A673 (cell line): ENCODE results near the gene PILRB. TPM values are rescaled to one million over a fixed set of nuclear protein-coding genes. Genes with fewer than 3 reads are reported as not detected.
"Not testable (repeated sequence)": the region's sequence is repeated elsewhere in the genome, so short reads cannot be mapped to it uniquely, and the experiment has no call there.

Experiments used
- BruUV-seq: library from RNA; stranded (reverse); fragments of 400-500 nt; replicated peaks from 2 replicates; lab custom pipeline; 2021; lab: Mats Ljungman, UMichigan
- CTCF ChIA-PET: fragments of 300-600 bp; sonication (Branson Sonifier 250); formaldehyde crosslinking; loops from one replicate; lab custom pipeline; 2022; ENCODE audit warnings: antibody characterized with exemption; lab: Charles Lee
- POLR2A ChIA-PET: fragments of 300-600 bp; sonication (Branson Sonifier 250); formaldehyde crosslinking; loops from one replicate; lab custom pipeline; 2022; ENCODE audit warnings: antibody characterized with exemption; ENCODE audit not compliant: low non-redundant PET; lab: Charles Lee
- DNase-seq: peaks from one replicate; pipeline ENCODE4 v3.0.0-alpha.2; 2015; ENCODE audit warnings: low spot score
- H3K27ac ChIP-seq: fragments of 200-600 bp; sonication (generic); 2 replicates; pipeline ENCODE4 v1.5.1; 2016; ENCODE audit warnings: mixed run types, low read depth, mild to moderate bottlenecking, mixed read lengths, antibody characterized with exemption, low read length; ENCODE audit not compliant: poor library complexity, severe bottlenecking
- H3K27me3 ChIP-seq: fragments of 200-600 bp; sonication (generic); replicated peaks from 2 replicates; pipeline ENCODE4 v1.6.1; 2017; ENCODE audit warnings: mixed run types, low read depth, mild to moderate bottlenecking, mixed read lengths, antibody characterized with exemption, low read length; ENCODE audit not compliant: insufficient read depth, poor library complexity
- H3K36me3 ChIP-seq: fragments of 200-600 bp; sonication (generic); 2 replicates; pipeline ENCODE4 v1.6.1; 2016; ENCODE audit warnings: mixed run types, mild to moderate bottlenecking, mixed read lengths, antibody characterized with exemption, low read length; ENCODE audit not compliant: insufficient read depth, poor library complexity, severe bottlenecking
- H3K4me1 ChIP-seq: fragments of 200-600 bp; sonication (generic); 2 replicates; pipeline ENCODE4 v1.6.1; 2017; ENCODE audit warnings: mixed run types, mild to moderate bottlenecking, mixed read lengths, antibody characterized with exemption, low read length; ENCODE audit not compliant: insufficient read depth, poor library complexity, severe bottlenecking
- H3K4me3 ChIP-seq: fragments of 200-600 bp; sonication (generic); 2 replicates; pipeline ENCODE4 v1.5.1; 2016; ENCODE audit warnings: low read depth, mixed run types, mild to moderate bottlenecking, mixed read lengths, low read length; ENCODE audit not compliant: poor library complexity, severe bottlenecking
- H3K9me3 ChIP-seq: fragments of 200-600 bp; sonication (generic); 2 replicates; pipeline ENCODE4 v1.6.1; 2016; ENCODE audit warnings: mixed run types, low read depth, mild to moderate bottlenecking, mixed read lengths, antibody characterized with exemption, low read length; ENCODE audit not compliant: poor library complexity, severe bottlenecking
- EZH2 ChIP-seq: fragments of 200-600 bp; sonication (generic); IDR thresholded peaks from 2 replicates; pipeline ENCODE4 v1.6.1; 2017; ENCODE audit warnings: borderline replicate concordance, low read depth, mild to moderate bottlenecking, mixed read lengths, antibody characterized with exemption, low read length; ENCODE audit not compliant: poor library complexity, severe bottlenecking
- intact Hi-C: fragments of 100-400 bp; cut with micrococcal nuclease; formaldehyde crosslinking; loops from one replicate; pipeline ENCODE4 v1.10.0; 2022; ENCODE audit not compliant: unreplicated experiment
- total RNA-seq: library from RNA; stranded (reverse); gene quantifications from 2 replicates; pipeline ENCODE4 v1.2.3, GENCODE V29; 2021
- TF ChIP-seq, protein P1 (sequence below): fragments of 300-800, 200-600 bp; sonication (generic); conservative IDR thresholded peaks from 2 replicates; pipeline ENCODE4 v1.5.1; 2017; ENCODE audit warnings: low read depth, mild to moderate bottlenecking, antibody characterized with exemption, low read length, moderate library complexity, mixed read lengths

The PILRB gene
- total RNA-seq, 1 experiment from 2014 or later, result 26.5 TPM

DNA sequence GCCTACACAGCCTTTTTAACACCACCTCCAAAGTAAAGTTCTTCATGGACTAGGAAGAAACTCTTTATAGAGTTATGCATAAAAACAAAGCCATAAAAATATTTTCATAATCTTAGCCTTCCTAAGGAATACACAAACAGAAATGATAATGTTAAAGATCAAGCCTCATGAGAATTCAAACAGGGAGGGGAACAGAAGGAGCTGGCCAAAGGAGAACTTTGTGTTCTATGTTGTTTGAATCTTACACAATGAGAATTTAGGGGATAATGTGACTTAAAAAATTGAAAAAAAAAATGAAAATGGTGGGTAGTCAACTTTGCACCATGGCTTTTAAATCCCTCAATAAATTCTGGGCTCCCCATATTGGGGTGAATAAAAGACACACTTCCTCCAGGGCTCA is 9.1 kb upstream of the PILRB start:
- POLR2A ChIA-PET, result no interaction called here

DNA sequence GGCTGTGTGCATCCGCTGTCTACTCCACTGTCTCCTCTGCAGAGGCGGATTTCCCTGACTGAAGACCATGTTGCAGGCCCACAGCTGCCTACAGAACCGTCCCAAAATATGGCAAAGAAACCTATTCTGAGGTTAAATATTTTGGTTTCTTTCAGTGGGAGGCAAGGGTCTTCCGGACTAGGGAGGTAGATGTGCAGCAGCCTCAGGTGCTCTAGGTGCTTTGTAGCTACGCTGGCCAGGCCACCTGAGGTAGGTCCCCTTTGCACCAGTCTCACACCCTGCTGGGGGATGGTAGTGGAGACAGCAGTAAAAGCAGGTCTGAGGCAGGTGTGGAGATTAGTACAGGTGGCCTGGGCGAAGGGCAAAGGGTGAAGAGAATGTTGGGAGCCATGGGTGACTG is 8.2 kb upstream of the PILRB start:
- DNase-seq, result no peak
- H3K36me3 ChIP-seq, result peaks cover 57% of the 10 kb centered on the region
- intact Hi-C loops, result no loop called here

More for the DNA sequence above, 9.1 kb upstream of the PILRB start:
- CTCF ChIA-PET, result no interaction called here
- TF ChIP-seq, protein P1, sequence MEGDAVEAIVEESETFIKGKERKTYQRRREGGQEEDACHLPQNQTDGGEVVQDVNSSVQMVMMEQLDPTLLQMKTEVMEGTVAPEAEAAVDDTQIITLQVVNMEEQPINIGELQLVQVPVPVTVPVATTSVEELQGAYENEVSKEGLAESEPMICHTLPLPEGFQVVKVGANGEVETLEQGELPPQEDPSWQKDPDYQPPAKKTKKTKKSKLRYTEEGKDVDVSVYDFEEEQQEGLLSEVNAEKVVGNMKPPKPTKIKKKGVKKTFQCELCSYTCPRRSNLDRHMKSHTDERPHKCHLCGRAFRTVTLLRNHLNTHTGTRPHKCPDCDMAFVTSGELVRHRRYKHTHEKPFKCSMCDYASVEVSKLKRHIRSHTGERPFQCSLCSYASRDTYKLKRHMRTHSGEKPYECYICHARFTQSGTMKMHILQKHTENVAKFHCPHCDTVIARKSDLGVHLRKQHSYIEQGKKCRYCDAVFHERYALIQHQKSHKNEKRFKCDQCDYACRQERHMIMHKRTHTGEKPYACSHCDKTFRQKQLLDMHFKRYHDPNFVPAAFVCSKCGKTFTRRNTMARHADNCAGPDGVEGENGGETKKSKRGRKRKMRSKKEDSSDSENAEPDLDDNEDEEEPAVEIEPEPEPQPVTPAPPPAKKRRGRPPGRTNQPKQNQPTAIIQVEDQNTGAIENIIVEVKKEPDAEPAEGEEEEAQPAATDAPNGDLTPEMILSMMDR, result no peak
- TF ChIP-seq EZH2, result no peak
- H3K36me3 ChIP-seq, result peaks cover 48% of the 10 kb centered on the region
- H3K4me3 ChIP-seq, result no peak overlapping the region
- H3K27me3 ChIP-seq, result no peaks in the 10 kb centered on the region
- no TSS peak for BruUV-seq
- no peaks in the 10 kb centered on the region for H3K4me1 ChIP-seq
- intact Hi-C loops, result no loop called here
- no peak for DNase-seq
- H3K27ac ChIP-seq, result no peak overlapping the region
- no peaks in the 10 kb centered on the region for H3K9me3 ChIP-seq

GRCh38 chr7:100351657-100352058 is 6.3 kb upstream of the PILRB start:
- BruUV-seq, result no TSS peak
- no peak overlapping the region for H3K27ac ChIP-seq
- ChIA-PET POLR2A (no interaction called here), CTCF (no interaction called here)
- H3K27me3 ChIP-seq, result no peaks in the 10 kb centered on the region
- H3K4me3 ChIP-seq, result no peak overlapping the region
- peaks cover 61% of the 10 kb centered on the region for H3K36me3 ChIP-seq
- intact Hi-C loops, result no loop called here
- H3K4me1 ChIP-seq, result no peaks in the 10 kb centered on the region
- H3K9me3 ChIP-seq, result no peaks in the 10 kb centered on the region
- DNase-seq, result no peak
- no peak for TF ChIP-seq EZH2
- TF ChIP-seq, protein P1, result no peak

More for the DNA sequence above, 8.2 kb upstream of the PILRB start:
- POLR2A ChIA-PET, result no interaction called here
- H3K4me3 ChIP-seq, result no peak overlapping the region
- no peaks in the 10 kb centered on the region for H3K9me3 ChIP-seq
- H3K27ac ChIP-seq, result no peak overlapping the region
- H3K4me1 ChIP-seq, result no peaks in the 10 kb centered on the region
- TF ChIP-seq, protein P1, result no peak
- TF ChIP-seq EZH2, result no peak
- H3K27me3 ChIP-seq, result no peaks in the 10 kb centered on the region
- CTCF ChIA-PET, result no interaction called here
- no TSS peak for BruUV-seq

DNA sequence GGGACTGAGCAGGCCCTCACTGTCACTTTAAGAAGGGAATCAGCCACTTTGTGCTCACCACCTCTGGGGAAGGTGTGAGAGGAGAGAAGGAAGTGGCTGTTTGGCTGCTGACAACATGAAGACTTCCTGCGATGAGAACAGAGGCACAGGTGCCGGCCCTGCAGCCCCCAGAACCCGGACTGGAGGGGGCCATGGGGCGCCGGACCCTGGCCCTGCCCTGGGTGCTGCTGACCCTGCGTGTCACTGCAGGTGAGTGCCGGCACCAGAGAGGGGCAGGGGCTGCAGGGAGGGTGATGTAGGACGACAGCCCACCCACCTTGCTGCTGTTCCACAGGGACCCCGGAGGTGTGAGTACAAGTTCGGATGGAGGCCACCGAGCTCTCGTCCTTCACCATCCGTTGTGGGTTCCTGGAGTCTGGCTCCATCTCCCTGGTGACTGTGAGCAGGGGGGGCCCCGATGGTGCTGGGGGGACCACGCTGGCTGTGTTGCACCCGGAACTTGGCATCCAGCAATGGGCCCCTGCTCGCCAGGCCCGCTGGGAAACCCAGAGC is 5.6 kb upstream of the PILRB start:
- H3K4me1 ChIP-seq, H3K27me3 ChIP-seq, DNase-seq, intact Hi-C loops, H3K9me3 ChIP-seq, CTCF ChIA-PET, POLR2A ChIA-PET, H3K27ac ChIP-seq, BruUV-seq, H3K4me3 ChIP-seq: not testable (repeated sequence)
- H3K36me3 ChIP-seq, result peaks cover 59% of the 10 kb centered on the region
